Activated T-helper 1 cell treated with anti-CD3 and anti-CD28 coated beads, Interleukin-12 subunit alpha, Interleukin-12 subunit beta, Interleukin-2, Interleukin-4 antibody, amounts not matched to agents 30 ng/mL and 10 ng/mL and 1 ng/mL, durations not matched to agents 14 hours and 24 hours and 36 hours (primary cell): ENCODE data around the gene KIF25. TPM values are rescaled to one million over a fixed set of nuclear protein-coding genes. Genes with fewer than 3 reads are reported as not detected.
"Not testable (repeated sequence)": the region's sequence is repeated elsewhere in the genome, so short reads cannot be mapped to it uniquely, and the experiment has no call there.

Source experiments
- DNase-seq: peaks from one replicate; pipeline ENCODE4 v3.0.0; 2021; ENCODE audit warnings: low spot score
- H3K27ac Mint-ChIP-seq: one replicate; pipeline ENCODE4 v1.8.0; 2021; ENCODE audit warnings: mild to moderate bottlenecking, mixed read lengths
- H3K27me3 Mint-ChIP-seq: one replicate; pipeline ENCODE4 v1.8.0; 2022; ENCODE audit warnings: mild to moderate bottlenecking, moderate library complexity, mixed read lengths; ENCODE audit not compliant: insufficient read depth
- H3K36me3 Mint-ChIP-seq: one replicate; pipeline ENCODE4 v1.8.0; 2021; ENCODE audit warnings: low read depth, mixed read lengths
- H3K4me1 Mint-ChIP-seq: one replicate; pipeline ENCODE4 v1.8.0; 2021; ENCODE audit warnings: low read depth, mixed read lengths
- H3K4me3 Mint-ChIP-seq: one replicate; pipeline ENCODE4 v1.8.0; 2021; ENCODE audit warnings: mild to moderate bottlenecking, moderate library complexity, mixed read lengths
- H3K9me3 Mint-ChIP-seq: one replicate; pipeline ENCODE4 v1.8.0; 2021; ENCODE audit warnings: mixed read lengths
- intact Hi-C: fragments of 100-400 bp; cut with micrococcal nuclease; formaldehyde crosslinking; loops from one replicate; pipeline ENCODE4 v1.15.1; 2024
- total RNA-seq: library from RNA; stranded (reverse); gene quantifications from 2 replicates; pipeline ENCODE4 v1.2.3, GENCODE V29; 2022

Gene KIF25
- total RNA-seq, 1 donor from 2014 or later: not detected

DNA sequence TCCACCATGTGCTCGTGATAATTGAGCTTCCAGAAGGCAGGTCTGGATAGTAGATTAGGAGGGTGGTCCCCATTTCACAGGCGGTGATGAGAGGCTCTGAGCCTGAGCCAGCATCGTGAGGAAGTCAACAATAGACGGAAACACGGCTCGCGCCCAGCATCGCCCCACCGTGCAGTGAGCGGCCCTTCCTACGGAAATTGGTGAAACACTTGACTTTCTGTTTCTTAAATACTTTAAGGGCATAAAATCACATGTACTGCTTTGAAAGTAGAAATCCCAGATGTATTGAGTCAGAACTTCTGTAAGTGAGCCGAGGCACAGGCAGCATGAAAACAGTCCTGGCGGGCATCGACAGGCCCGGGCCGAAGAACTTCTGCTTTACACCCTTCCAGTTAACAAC lies 4.3 kb upstream of the KIF25 start:
- Mint-ChIP-seq H3K27ac (no peak overlapping the region), H3K27me3 (no peaks in the 10 kb centered on the region), H3K4me1 (no peaks in the 10 kb centered on the region), H3K36me3 (no peaks in the 10 kb centered on the region), H3K9me3 (no peaks in the 10 kb centered on the region), H3K4me3 (no peak overlapping the region)
- DNase-seq: no peak
- intact Hi-C loops: no loop called here

- Mint-ChIP-seq H3K4me3 (no peak overlapping the region), H3K4me1 (no peaks in the 10 kb centered on the region), H3K36me3 (no peaks in the 10 kb centered on the region), H3K9me3 (no peaks in the 10 kb centered on the region), H3K27ac (no peak overlapping the region), H3K27me3 (no peaks in the 10 kb centered on the region)
- DNase-seq: no peak
- intact Hi-C loops: no loop called here
These were observed 3.6 kb upstream of the KIF25 start for GRCh38 chr6:167993831-167994230.

DNA sequence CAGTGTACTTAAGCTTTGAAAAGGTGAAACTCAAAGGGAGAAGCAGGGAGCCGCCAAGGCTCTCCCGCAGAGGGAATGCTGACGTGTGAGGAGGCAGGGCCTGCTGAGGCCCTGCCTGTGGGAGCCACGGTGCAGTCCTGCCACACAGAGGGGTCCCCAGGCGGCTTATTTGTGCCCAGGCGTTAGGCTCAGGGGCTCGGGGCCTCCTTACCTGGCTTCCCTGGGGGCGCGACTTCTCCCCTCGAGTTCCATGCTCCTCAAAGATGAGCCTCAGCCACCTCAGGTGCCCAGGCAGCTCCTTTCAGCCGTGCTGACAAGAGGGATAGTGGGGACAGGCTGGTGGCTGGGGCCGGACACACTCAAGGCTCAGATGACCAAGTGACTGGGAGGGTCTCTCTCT lies 2.2 kb upstream of the KIF25 start:
- Mint-ChIP-seq H3K4me3 (no peak overlapping the region), H3K4me1 (no peaks in the 10 kb centered on the region), H3K27me3 (no peaks in the 10 kb centered on the region), H3K9me3 (no peaks in the 10 kb centered on the region), H3K36me3 (no peaks in the 10 kb centered on the region), H3K27ac (no peak overlapping the region)
- no peak for DNase-seq
- intact Hi-C loops: no loop called here

- Mint-ChIP-seq H3K27me3 (no peaks in the 10 kb centered on the region), H3K36me3 (no peaks in the 10 kb centered on the region), H3K9me3 (peaks cover 1% of the 10 kb centered on the region), H3K4me3 (no peak overlapping the region), H3K4me1 (no peaks in the 10 kb centered on the region), H3K27ac (no peak overlapping the region)
- DNase-seq: no peak
- intact Hi-C loops: no loop called here
These were observed 1.7 kb upstream of the KIF25 start for GRCh38 chr6:167995731-167996151.

DNA sequence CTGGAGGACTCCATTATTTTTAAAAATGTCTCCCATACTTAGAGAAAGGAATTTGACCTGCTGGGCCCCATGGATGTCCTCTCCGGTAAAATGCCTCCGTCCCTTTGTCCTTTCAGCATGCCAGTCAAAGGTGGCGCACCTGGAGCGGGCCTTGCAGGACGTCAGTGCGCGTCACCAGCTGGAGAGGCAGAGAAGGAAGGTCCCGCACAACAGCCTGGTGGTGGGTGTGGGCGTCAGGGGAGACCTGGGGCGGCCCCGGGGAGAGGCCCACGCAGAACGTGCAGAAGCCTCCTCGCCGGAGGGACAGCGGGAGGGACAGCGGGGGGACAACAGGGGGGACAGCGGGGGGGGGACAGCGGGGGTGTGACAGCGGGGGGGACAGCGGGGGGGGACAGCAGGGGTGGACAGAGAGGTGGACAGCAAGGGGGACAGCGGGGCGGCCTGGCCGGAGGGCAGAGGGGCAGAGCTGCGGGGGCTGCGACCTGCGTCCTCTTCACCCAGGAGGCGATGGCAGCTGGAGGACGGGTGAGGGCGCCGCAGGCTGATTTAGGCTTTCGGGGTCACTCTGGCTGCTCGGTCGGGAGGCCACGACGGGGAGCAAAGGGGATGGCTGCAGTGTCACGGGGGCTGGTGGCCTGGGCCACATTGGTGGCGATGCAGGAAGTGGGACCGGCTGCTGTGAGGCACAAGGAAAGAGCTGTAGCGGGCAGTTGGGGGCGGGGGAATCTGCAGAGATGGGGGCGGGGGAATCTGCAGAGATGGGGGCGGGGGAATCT lies 859 bp upstream of the KIF25 start:
- DNase-seq: no peak
- H3K36me3 Mint-ChIP-seq: no peaks in the 10 kb centered on the region
- H3K4me1 Mint-ChIP-seq: no peaks in the 10 kb centered on the region

DNA sequence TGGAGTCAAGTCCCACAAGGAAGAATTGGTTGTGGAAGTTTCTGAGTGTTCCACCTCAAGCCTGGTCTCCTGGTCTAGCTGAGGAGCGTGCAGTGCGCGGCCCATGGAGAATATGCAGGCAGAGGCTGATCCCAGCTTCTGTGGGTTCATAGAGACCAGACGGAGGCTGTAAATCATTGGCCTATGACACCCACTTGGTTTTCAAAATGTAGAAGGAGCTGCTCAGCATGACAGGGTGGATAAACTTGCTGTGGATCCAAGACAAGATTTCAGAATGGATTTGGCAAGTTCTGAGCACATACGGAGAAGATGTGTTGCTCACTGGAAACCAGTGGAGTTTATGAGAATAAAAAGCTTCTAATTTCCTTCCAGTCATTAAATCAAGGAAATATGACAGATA lies 744 bp downstream of the KIF25 start:
- no peak for DNase-seq
- Mint-ChIP-seq H3K27me3 (no peaks in the 10 kb centered on the region), H3K9me3 (peaks cover 4% of the 10 kb centered on the region), H3K27ac (no peak overlapping the region), H3K36me3 (no peaks in the 10 kb centered on the region), H3K4me1 (no peaks in the 10 kb centered on the region), H3K4me3 (no peak overlapping the region)
- intact Hi-C loops: no loop called here

More for the DNA sequence above, 859 bp upstream of the KIF25 start:
- Mint-ChIP-seq H3K27ac (peak overlapping the region; percentile 29), H3K27me3 (no peaks in the 10 kb centered on the region), H3K9me3 (peaks cover 4% of the 10 kb centered on the region), H3K4me3 (no peak overlapping the region)
- intact Hi-C loops: no loop called here

GRCh38 chr6:168000198-168001028 lies 2.9 kb downstream of the KIF25 start:
- Mint-ChIP-seq H3K9me3 (peaks cover 4% of the 10 kb centered on the region), H3K27me3 (no peaks in the 10 kb centered on the region), H3K36me3 (no peaks in the 10 kb centered on the region), H3K4me1 (no peaks in the 10 kb centered on the region), H3K4me3 (no peak overlapping the region), H3K27ac (no peak overlapping the region)
- intact Hi-C loops: no loop called here
- no peak for DNase-seq

DNA sequence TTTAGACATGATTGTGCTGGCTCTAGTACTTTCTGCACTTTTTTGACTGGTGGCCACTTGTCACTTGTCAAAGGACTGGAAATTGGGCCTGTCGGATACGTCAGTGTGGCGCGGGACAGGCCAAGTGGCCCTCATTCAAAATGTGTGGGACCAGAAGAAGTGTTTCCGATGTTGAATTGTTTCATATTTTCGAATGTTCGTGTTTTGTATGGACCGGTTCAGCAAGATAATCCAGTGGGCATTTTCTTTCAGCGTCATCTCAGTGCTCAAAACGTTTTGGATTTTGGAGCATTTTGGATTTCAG lies 3.5 kb downstream of the KIF25 start:
- peaks cover 4% of the 10 kb centered on the region for H3K9me3 Mint-ChIP-seq
- H3K4me1 Mint-ChIP-seq: no peaks in the 10 kb centered on the region
- no peak for DNase-seq
- H3K27me3 Mint-ChIP-seq: no peaks in the 10 kb centered on the region
- no peaks in the 10 kb centered on the region for H3K36me3 Mint-ChIP-seq
- intact Hi-C loops: no loop called here
- H3K27ac Mint-ChIP-seq: no peak overlapping the region
- H3K4me3 Mint-ChIP-seq: no peak overlapping the region

DNA sequence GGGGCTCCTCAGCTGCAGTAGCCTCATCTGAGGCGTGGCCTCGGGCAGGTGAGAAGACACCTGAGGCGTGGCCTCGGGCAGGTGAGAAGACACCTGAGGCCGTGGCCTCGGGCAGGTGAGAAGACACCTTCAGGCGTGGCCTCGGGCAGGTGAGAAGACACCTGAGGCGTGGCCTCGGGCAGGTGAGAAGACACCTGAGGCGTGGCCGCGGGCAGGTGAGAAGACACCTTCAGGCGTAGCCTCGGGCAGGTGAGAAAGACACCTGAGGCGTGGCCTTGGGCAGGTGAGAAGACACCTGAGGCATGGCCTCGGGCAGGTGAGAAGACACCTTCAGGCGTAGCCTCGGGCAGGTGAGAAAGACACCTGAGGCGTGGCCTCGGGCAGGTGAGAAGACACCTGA lies 4.0 kb downstream of the KIF25 start:
- H3K27me3 Mint-ChIP-seq, H3K36me3 Mint-ChIP-seq, H3K4me1 Mint-ChIP-seq, H3K9me3 Mint-ChIP-seq, H3K27ac Mint-ChIP-seq, DNase-seq, intact Hi-C loops, H3K4me3 Mint-ChIP-seq: not testable (repeated sequence)

DNA sequence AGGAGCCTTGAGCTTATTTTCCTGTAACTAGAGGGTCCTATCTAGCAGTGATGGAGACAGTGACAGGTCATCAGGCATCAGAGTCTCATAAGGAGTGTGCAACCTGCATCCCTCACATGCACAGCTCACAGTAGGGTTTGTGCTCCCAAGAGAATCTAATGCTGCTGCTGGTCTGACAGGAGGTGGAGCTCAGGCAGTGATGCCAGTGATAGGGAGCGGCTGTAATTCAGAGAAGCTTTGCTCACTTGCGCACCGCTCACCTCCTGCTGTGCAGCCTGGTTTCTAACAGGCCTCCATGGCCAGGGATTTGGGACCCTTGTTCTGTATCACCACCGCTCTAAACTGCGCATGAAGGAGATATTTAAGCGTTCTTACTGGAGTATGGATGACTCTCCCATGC lies 5.3 kb downstream of the KIF25 start:
- intact Hi-C loops: no loop called here
- Mint-ChIP-seq H3K4me1 (no peaks in the 10 kb centered on the region), H3K27me3 (no peaks in the 10 kb centered on the region), H3K27ac (no peak overlapping the region), H3K9me3 (peaks cover 4% of the 10 kb centered on the region), H3K36me3 (no peaks in the 10 kb centered on the region), H3K4me3 (no peak overlapping the region)
- DNase-seq: no peak

GRCh38 chr6:168004023-168004422 lies 6.6 kb downstream of the KIF25 start:
- intact Hi-C loops: no loop called here
- H3K27me3 Mint-ChIP-seq: no peaks in the 10 kb centered on the region
- H3K27ac Mint-ChIP-seq: no peak overlapping the region
- H3K4me1 Mint-ChIP-seq: no peaks in the 10 kb centered on the region
- DNase-seq: no peak
- no peaks in the 10 kb centered on the region for H3K36me3 Mint-ChIP-seq
- H3K4me3 Mint-ChIP-seq: no peak overlapping the region
- peaks cover 4% of the 10 kb centered on the region for H3K9me3 Mint-ChIP-seq

DNA sequence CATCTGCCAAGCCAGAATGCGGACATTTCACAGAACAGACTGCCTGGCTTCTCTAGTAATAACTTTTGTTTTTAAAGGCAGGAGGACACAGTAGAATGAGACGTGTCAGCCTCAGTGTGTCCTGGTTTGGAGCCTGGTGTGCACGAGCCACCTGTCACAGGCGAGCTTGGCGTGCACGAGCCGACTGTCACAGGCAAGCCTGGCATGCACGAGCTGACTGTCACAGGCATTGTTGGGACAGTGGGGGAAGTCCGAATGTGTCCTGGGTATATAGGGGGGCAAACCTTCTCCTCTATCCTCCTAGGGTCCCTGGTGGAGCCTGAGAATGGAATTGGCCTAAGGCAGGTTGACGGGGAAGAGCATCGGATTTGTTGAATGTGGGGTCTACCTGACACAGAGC lies 7.5 kb downstream of the KIF25 start:
- H3K9me3 Mint-ChIP-seq: peaks cover 9% of the 10 kb centered on the region
- no peak for DNase-seq
- H3K4me3 Mint-ChIP-seq: no peak overlapping the region
- no peaks in the 10 kb centered on the region for H3K36me3 Mint-ChIP-seq
- no peak overlapping the region for H3K27ac Mint-ChIP-seq
- no peaks in the 10 kb centered on the region for H3K27me3 Mint-ChIP-seq
- intact Hi-C loops: no loop called here
- H3K4me1 Mint-ChIP-seq: no peaks in the 10 kb centered on the region

DNA sequence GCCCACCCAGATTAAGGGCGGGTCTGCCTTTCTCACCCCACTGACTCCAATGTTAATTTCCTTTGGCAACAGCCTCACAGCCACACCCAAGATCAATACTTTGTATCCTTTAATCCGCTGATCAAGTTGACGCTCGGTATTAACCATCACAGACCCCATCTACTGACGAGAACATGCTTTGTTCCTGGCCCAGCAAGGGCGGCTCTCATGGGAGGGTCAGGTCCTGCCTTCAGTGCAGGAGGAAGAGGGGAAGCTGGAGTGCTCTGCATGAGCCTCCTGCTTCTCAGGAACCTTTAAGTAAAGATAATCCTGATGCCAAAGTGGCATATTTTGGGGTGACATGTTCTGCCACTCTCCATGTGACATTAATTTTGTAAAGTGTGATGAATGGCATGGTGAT lies 8.3 kb downstream of the KIF25 start:
- Mint-ChIP-seq H3K4me1 (no peaks in the 10 kb centered on the region), H3K27me3 (no peaks in the 10 kb centered on the region), H3K27ac (no peak overlapping the region), H3K9me3 (peaks cover 14% of the 10 kb centered on the region), H3K36me3 (no peaks in the 10 kb centered on the region), H3K4me3 (no peak overlapping the region)
- intact Hi-C loops: no loop called here
- no peak for DNase-seq
